GM13976 (cell line): ENCODE data around the gene PARVB.

Source experiments
- DNase-seq: peaks from one replicate; pipeline ENCODE4 v3.0.0; 2012; ENCODE audit warnings: low spot score
- in situ Hi-C: fragments of 300-500 bp; cut with MboI; formaldehyde crosslinking; loops from one replicate; pipeline ENCODE4 v1.12.0; 2022; ENCODE audit warnings: low sequenced_read_pairs, mixed read lengths, inconsistent platforms; ENCODE audit not compliant: unreplicated experiment
- TF ChIP-seq, protein P1 (sequence below): IDR thresholded peaks from 2 replicates; pipeline ENCODE4 v1.5.1; 2012; ENCODE audit warnings: borderline replicate concordance, mild to moderate bottlenecking; ENCODE audit not compliant: insufficient read depth; ENCODE audit errors: extremely low read depth, missing control alignments, control extremely low read depth

The PARVB gene

DNA sequence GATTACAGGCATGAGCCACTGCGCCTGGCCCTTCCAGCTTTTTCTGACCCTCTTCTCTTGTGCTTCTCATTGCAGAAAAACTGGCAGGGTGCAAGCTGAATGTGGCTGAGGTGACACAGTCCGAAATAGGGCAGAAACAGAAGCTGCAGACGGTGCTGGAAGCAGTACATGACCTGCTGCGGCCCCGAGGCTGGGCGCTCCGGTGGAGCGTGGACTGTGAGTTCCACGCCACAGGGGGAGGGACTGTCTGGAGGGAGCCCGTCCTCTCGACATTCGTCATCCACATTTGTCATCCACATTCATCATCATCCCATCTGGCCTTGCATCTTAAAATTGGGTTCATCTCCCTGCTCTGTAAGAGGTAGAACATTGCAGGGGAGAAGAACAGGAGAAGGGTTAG, 107.3 kb downstream of the PARVB start:
- DNase-seq = no peak
- TF ChIP-seq, protein P1, sequence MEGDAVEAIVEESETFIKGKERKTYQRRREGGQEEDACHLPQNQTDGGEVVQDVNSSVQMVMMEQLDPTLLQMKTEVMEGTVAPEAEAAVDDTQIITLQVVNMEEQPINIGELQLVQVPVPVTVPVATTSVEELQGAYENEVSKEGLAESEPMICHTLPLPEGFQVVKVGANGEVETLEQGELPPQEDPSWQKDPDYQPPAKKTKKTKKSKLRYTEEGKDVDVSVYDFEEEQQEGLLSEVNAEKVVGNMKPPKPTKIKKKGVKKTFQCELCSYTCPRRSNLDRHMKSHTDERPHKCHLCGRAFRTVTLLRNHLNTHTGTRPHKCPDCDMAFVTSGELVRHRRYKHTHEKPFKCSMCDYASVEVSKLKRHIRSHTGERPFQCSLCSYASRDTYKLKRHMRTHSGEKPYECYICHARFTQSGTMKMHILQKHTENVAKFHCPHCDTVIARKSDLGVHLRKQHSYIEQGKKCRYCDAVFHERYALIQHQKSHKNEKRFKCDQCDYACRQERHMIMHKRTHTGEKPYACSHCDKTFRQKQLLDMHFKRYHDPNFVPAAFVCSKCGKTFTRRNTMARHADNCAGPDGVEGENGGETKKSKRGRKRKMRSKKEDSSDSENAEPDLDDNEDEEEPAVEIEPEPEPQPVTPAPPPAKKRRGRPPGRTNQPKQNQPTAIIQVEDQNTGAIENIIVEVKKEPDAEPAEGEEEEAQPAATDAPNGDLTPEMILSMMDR = no peak
- in situ Hi-C loops = no loop called here

DNA sequence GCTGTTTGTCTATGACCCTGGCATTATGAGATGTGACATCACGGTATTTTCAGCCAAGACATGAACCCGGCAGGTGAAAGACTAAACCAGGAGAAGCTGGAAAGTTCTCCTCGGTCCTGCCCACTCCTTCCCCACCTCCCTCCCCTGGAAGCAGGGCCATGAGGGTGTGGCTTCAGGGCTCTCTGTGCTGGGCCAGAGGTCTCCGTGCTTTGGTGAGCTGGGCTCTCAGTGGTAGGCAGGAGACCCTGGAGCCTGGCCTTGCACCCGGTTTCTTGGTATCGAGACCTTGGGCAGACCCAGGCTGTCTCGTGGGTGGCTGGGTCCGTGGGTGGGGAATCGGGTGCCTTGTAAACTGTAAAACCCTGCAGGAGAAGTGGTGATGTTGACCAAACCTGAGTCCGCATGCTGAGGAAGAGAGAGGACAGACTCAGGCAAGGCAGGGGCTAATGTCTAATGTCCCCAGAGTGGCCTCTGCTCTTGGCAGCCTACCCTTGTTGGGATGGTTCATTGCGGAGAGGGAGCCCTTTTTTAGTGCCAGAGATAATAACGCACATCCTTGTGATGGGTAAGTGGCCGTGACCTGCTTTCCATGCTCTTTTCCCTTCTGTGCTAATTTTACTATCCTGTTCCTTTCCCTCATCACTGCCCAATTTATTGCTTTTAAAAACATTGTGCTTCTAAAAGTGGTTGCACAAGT, 108.0 kb downstream of the PARVB start:
- in situ Hi-C loops = no loop called here
- DNase-seq = no peak
- TF ChIP-seq, protein P1 = no peak

DNA sequence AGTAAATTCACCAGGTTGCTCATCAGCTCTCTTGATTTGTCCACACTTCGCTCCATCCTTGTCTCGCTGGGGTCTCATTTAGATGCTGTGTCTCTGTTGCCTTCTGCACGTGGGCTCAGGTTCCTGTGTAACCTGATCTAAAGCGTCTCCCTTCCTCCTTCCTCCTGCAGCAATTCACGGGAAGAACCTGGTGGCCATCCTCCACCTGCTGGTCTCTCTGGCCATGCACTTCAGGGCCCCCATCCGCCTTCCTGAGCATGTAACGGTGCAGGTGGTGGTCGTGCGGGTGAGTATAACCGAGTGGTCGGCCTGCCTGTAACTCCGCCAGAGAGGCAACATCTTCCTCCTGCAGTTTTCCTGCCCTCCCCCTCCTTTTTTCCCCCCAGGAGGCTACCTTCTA, 108.6 kb downstream of the PARVB start:
- in situ Hi-C loops = no loop called here
- DNase-seq = no peak
- TF ChIP-seq, protein P1 = no peak

DNA sequence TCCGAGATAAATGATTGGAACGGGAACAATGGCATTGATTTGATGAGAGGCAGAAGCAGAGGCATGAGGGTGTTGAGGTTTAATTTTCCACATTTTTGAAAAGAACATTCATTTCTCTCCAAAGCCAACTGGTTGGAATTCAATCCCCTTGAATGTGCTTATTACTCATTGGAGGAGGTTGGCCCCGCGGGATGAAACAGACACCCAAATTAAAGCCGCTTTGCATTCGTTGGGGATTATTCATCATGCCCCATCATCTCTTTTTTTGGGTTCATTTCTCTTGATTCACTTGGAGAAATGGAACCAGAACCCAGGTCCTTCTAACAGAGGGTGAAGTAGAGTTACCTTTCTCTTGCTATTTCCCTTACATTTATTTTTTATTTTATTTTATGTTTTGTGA, 109.1 kb downstream of the PARVB start:
- in situ Hi-C loops = no loop called here
- TF ChIP-seq, protein P1 = no peak
- no peak for DNase-seq

DNA sequence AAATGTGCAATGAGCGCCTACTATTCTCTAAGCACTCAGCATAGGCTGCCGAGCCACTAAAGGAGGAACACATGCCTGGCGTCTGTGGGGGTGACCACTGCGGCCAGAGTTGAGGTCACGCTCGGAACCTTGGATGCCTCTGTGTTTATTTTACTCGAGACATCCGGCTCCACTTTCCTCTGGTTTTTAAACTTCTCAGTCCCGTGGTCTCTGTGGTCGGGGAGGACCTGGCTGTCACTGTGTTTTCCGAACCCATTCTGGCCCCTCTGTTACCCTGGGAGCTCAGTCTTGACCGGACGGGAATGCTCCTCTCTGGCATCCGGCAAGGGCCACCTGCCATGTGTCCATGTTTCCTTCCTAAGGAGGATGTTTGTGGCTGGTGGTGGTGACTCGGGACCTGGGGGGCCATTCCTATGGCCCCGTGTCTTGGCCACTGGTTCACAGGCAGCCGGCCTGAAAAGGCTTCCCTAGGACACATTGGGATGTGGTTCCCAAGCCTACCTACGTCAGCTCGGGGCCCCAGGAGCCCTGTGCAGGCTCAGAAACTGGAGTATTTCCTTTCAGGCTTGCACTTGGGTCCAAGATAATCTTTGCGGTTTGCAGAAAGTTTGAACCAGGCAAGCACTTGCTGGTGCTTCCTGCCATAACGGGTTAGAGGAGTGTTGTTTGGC, 109.9 kb downstream of the PARVB start:
- TF ChIP-seq, protein P1 = no peak
- no peak for DNase-seq
- in situ Hi-C loops = no loop called here

DNA sequence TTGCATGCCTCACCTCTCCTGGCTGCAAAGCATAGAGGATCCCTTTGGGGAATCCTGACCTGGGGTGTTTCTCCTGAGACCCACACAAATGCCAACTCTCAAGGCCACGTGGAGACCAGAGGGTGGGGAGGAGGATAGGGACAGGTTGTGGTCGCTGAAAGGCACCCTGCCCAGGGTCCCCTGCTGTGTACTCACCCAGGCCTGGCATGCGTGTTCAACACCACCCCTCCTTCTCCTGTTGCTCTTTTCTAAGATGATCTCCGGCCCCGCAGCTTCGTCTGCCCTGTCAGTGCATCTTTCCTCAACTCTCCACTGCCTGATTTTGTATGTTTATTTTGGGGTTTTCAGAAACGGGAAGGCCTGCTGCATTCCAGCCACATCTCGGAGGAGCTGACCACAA, 112.0 kb downstream of the PARVB start:
- no peak for DNase-seq
- in situ Hi-C loops = no loop called here
- TF ChIP-seq, protein P1 = no peak
